H9 (cell line): ENCODE results near the gene PIP5KL1. TPM values are rescaled to one million over a fixed set of nuclear protein-coding genes. Genes with fewer than 3 reads are reported as not detected.

Experiments
- DNase-seq: peaks from one replicate; pipeline ENCODE4 v3.0.0-alpha.2; 2017
- H2AFZ ChIP-seq: one replicate; pipeline ENCODE4 v1.6.1; 2013; ENCODE audit warnings: mild to moderate bottlenecking, low read length, control low read depth, moderate library complexity
- H2AK5ac ChIP-seq: 2 replicates; pipeline ENCODE4 v1.6.1; 2013; ENCODE audit warnings: low read length, control low read depth, mixed read lengths; ENCODE audit not compliant: insufficient read length
- H2BK120ac ChIP-seq: one replicate; pipeline ENCODE4 v1.6.1; 2013; ENCODE audit warnings: low read depth, mild to moderate bottlenecking, low read length, control low read depth, inconsistent platforms; ENCODE audit not compliant: poor library complexity, severe bottlenecking
- H2BK12ac ChIP-seq: 2 replicates; pipeline ENCODE4 v1.6.1; 2013; ENCODE audit warnings: low read length, control low read depth, mixed read lengths, low read depth; ENCODE audit not compliant: insufficient read length
- H2BK15ac ChIP-seq: 2 replicates; pipeline ENCODE4 v1.6.1; 2013; ENCODE audit warnings: low read depth, low read length, control low read depth
- H2BK20ac ChIP-seq: one replicate; pipeline ENCODE4 v1.6.1; 2013; ENCODE audit warnings: low read depth, mild to moderate bottlenecking, low read length, control low read depth, inconsistent platforms; ENCODE audit not compliant: poor library complexity, severe bottlenecking
- H2BK5ac ChIP-seq: 2 replicates; pipeline ENCODE4 v1.6.1; 2013; ENCODE audit warnings: low read length, control low read depth, mixed read lengths; ENCODE audit not compliant: insufficient read length
- H3K14ac ChIP-seq: 2 replicates; pipeline ENCODE4 v1.6.1; 2013; ENCODE audit warnings: low read length, control low read depth; ENCODE audit not compliant: insufficient read depth
- H3K18ac ChIP-seq: 2 replicates; pipeline ENCODE4 v1.6.1; 2013; ENCODE audit warnings: low read depth, mild to moderate bottlenecking, mixed read lengths, low read length, control low read depth; ENCODE audit not compliant: insufficient read length
- H3K23ac ChIP-seq: 2 replicates; pipeline ENCODE4 v1.6.1; 2013; ENCODE audit warnings: low read length, control low read depth, mixed read lengths, low read depth; ENCODE audit not compliant: insufficient read length
- H3K23me2 ChIP-seq: 2 replicates; pipeline ENCODE4 v1.6.1; 2013; ENCODE audit warnings: low read depth, mild to moderate bottlenecking, mixed read lengths, low read length, control low read depth; ENCODE audit not compliant: insufficient read length, poor library complexity, severe bottlenecking
- H3K27ac ChIP-seq: 2 replicates; pipeline ENCODE4 v1.5.1; 2013; ENCODE audit warnings: low read length, control low read depth, mixed read lengths, low read depth; ENCODE audit not compliant: insufficient read length
- H3K27me3 ChIP-seq: 2 replicates; pipeline ENCODE4 v1.6.1; 2013; ENCODE audit warnings: low read length, control low read depth, inconsistent platforms; ENCODE audit not compliant: insufficient read depth
- H3K4ac ChIP-seq: 2 replicates; pipeline ENCODE4 v1.6.1; 2013; ENCODE audit warnings: low read depth, mild to moderate bottlenecking, control low read depth, inconsistent platforms, low read length, moderate library complexity
- H3K4me1 ChIP-seq: 2 replicates; pipeline ENCODE4 v1.6.1; 2013; ENCODE audit warnings: low read length, control low read depth, inconsistent platforms; ENCODE audit not compliant: insufficient read depth
- H3K4me2 ChIP-seq: 2 replicates; pipeline ENCODE4 v1.6.1; 2013; ENCODE audit warnings: low read length, control low read depth, mixed read lengths; ENCODE audit not compliant: insufficient read length, insufficient read depth
- H3K56ac ChIP-seq: 2 replicates; pipeline ENCODE4 v1.6.1; 2013; ENCODE audit warnings: low read depth, mild to moderate bottlenecking, mixed read lengths, low read length, control low read depth; ENCODE audit not compliant: insufficient read length
- H3K79me1 ChIP-seq: 2 replicates; pipeline ENCODE4 v1.6.1; 2013; ENCODE audit warnings: low read depth, mild to moderate bottlenecking, moderate library complexity, low read length, control low read depth, inconsistent platforms; ENCODE audit not compliant: insufficient read depth, poor library complexity, severe bottlenecking
- H3K79me2 ChIP-seq: 2 replicates; pipeline ENCODE4 v1.6.1; 2013; ENCODE audit warnings: low read length, control low read depth, inconsistent platforms; ENCODE audit not compliant: insufficient read depth
- H3K9ac ChIP-seq: 2 replicates; pipeline ENCODE4 v1.6.1; 2013; ENCODE audit warnings: low read length, control low read depth, mixed read lengths; ENCODE audit not compliant: insufficient read length; ENCODE audit errors: extremely low read depth
- H3K9me3 ChIP-seq: one replicate; pipeline ENCODE4 v1.6.1; 2013; ENCODE audit warnings: low read depth, low read length, inconsistent platforms; ENCODE audit not compliant: control insufficient read depth
- H3T11ph ChIP-seq: one replicate; pipeline ENCODE4 v1.6.1; 2013; ENCODE audit warnings: mild to moderate bottlenecking, low read length, control low read depth, inconsistent platforms
- H4K20me1 ChIP-seq: one replicate; pipeline ENCODE4 v1.6.1; 2013; ENCODE audit not compliant: control insufficient read depth, insufficient read length, insufficient read depth
- H4K5ac ChIP-seq: 2 replicates; pipeline ENCODE4 v1.6.1; 2013; ENCODE audit warnings: low read depth, mild to moderate bottlenecking, mixed read lengths, low read length, control low read depth; ENCODE audit not compliant: insufficient read length
- H4K8ac ChIP-seq: replicated peaks from 2 replicates; pipeline ENCODE4 v1.6.1; 2013; ENCODE audit warnings: low read length, control low read depth, mixed read lengths, low read depth; ENCODE audit not compliant: insufficient read length
- H4K91ac ChIP-seq: 2 replicates; pipeline ENCODE4 v1.6.1; 2013; ENCODE audit warnings: low read depth, mild to moderate bottlenecking, moderate library complexity, mixed read lengths, low read length, control low read depth; ENCODE audit not compliant: insufficient read length
- H3K27ac Mint-ChIP-seq, 3 experiments: 2 replicates in 2 of 3; 3 replicates in 1 of 3; pipeline ENCODE4 v1.8.0; 2020 to 2021; ENCODE audit warnings: mixed read lengths in 3 of 3, mild to moderate bottlenecking in 1 of 3, moderate library complexity in 1 of 3
- H3K27me3 Mint-ChIP-seq: 2 replicates; pipeline ENCODE4 v1.8.0; 2021; ENCODE audit warnings: low read depth, mild to moderate bottlenecking, moderate library complexity, mixed read lengths
- H3K36me3 Mint-ChIP-seq, 3 experiments: 2 replicates in 2 of 3; 3 replicates in 1 of 3; pipeline ENCODE4 v1.8.0; 2020 to 2021; ENCODE audit warnings: low read depth in 3 of 3, mixed read lengths in 3 of 3; ENCODE audit not compliant: insufficient read depth in 1 of 3
- H3K4me1 Mint-ChIP-seq, 2 experiments: 2 replicates each; pipeline ENCODE4 v1.8.0; 2020; ENCODE audit warnings: mixed read lengths in 2 of 2
- H3K4me3 Mint-ChIP-seq, 2 experiments: 2 replicates in 1 of 2; 3 replicates in 1 of 2; pipeline ENCODE4 v1.8.0; 2020 to 2021; ENCODE audit warnings: mild to moderate bottlenecking in 2 of 2, mixed read lengths in 2 of 2, moderate library complexity in 1 of 2
- H3K9me3 Mint-ChIP-seq, 2 experiments: 2 replicates in 1 of 2; 3 replicates in 1 of 2; pipeline ENCODE4 v1.8.0; 2020; ENCODE audit warnings: mild to moderate bottlenecking in 2 of 2, mixed read lengths in 2 of 2, moderate library complexity in 1 of 2
- WGBS: extraction: QIAGEN DNeasy Blood & Tissue Kit; methylation state at CpG from one replicate; pipeline ENCODE4 v1.1.7; 2013; ENCODE audit warnings: missing lambda C conversion rate, low lambda C conversion rate, mixed read lengths; ENCODE audit not compliant: insufficient read length; ENCODE audit errors: extremely low coverage; 5-methylcytosine and 5-hydroxymethylcytosine counted together
- total RNA-seq: library from RNA; stranded (reverse); gene quantifications from 2 replicates; pipeline ENCODE4 v1.2.1, GENCODE V29; 2021
- TF ChIP-seq, protein P1 (sequence below): fragments of 200-600 bp; sonication (generic); conservative IDR thresholded peaks from 3 replicates; pipeline ENCODE4 v1.8.0; 2021; ENCODE audit warnings: antibody characterized with exemption, mild to moderate bottlenecking

PIP5KL1 gene
- total RNA-seq, 1 experiment from 2014 or later: 11.6 TPM

DNA sequence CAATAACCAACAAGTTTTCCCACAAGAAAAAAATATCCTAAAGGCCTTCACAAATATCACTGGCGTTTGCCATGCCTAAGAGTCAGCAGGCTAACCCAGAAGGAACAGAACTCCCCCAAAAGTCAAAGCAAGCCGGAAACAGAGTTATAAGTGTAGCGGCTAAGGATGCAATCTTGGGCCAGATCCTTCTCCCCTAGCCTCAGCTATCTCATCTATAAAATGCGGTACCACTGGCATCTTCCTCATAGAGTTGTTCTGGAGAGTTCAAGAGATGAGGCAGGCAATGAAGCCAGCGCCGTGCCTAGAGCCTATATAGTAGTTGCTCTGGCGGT, 6.4 kb upstream of the PIP5KL1 start:
- Mint-ChIP-seq H3K4me1 (peaks cover 25 to 36% of the 10 kb centered on the region in 2 experiments), H3K4me3 (peak overlapping the region; percentile 84 to 96), H3K9me3 (no peaks in the 10 kb centered on the region; a peak in 1 of 5 replicates), H3K36me3 (peaks cover 2 to 27% (median 20%) of the 10 kb centered on the region in 3 experiments; a peak in 6 of 7 replicates), H3K27me3 (peaks cover 6% of the 10 kb centered on the region), H3K27ac (peak overlapping the region in 2 of 3 experiments; percentile 93 to 94; a peak in 4 of 7 replicates)
- Histone ChIP-seq H4K5ac (no peak overlapping the region), H2BK15ac (no peak overlapping the region), H3K4me1 (no peaks in the 10 kb centered on the region), H3K4me2 (peak overlapping the region; percentile 96), H3K27me3 (no peaks in the 10 kb centered on the region), H3K4ac (no peak overlapping the region), H2AFZ (no peak overlapping the region), H3K23ac (no peak overlapping the region), H3K79me1 (peaks cover 10% of the 10 kb centered on the region), H4K20me1 (no peaks in the 10 kb centered on the region), H3K9ac (peak overlapping the region; percentile 74), H3K56ac (no peak overlapping the region), H4K91ac (no peak overlapping the region), H3K23me2 (peaks cover 6% of the 10 kb centered on the region), H3K14ac (no peak overlapping the region), H3T11ph (no peak overlapping the region), H2BK20ac (no peak overlapping the region), H3K27ac (no peak overlapping the region), H2BK120ac (no peak overlapping the region), H2AK5ac (no peak overlapping the region), H3K18ac (no peak overlapping the region), H2BK5ac (no peak overlapping the region), H4K8ac (no peak overlapping the region), H2BK12ac (no peak overlapping the region), H3K79me2 (no peaks in the 10 kb centered on the region), H3K9me3 (no peaks in the 10 kb centered on the region)
- WGBS: no CpG with 5 or more reads among the region's 7 CpGs
- TF ChIP-seq, protein P1, sequence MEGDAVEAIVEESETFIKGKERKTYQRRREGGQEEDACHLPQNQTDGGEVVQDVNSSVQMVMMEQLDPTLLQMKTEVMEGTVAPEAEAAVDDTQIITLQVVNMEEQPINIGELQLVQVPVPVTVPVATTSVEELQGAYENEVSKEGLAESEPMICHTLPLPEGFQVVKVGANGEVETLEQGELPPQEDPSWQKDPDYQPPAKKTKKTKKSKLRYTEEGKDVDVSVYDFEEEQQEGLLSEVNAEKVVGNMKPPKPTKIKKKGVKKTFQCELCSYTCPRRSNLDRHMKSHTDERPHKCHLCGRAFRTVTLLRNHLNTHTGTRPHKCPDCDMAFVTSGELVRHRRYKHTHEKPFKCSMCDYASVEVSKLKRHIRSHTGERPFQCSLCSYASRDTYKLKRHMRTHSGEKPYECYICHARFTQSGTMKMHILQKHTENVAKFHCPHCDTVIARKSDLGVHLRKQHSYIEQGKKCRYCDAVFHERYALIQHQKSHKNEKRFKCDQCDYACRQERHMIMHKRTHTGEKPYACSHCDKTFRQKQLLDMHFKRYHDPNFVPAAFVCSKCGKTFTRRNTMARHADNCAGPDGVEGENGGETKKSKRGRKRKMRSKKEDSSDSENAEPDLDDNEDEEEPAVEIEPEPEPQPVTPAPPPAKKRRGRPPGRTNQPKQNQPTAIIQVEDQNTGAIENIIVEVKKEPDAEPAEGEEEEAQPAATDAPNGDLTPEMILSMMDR: no peak
- no peak for DNase-seq
